ENCODE data around the gene HEATR1.

Gene HEATR1

GRCh38 chr1:236558081-236558480 is 46.2 kb downstream of the HEATR1 start:
- Mint-ChIP-seq H3K9me3 (no peaks in the 10 kb centered on the region), H3K36me3 (peaks cover 18% of the 10 kb centered on the region), H3K4me3 (no peak overlapping the region), H3K27ac (peak overlapping the region; percentile 23), H3K27me3 (no peaks in the 10 kb centered on the region), H3K4me1 (no peaks in the 10 kb centered on the region)

DNA sequence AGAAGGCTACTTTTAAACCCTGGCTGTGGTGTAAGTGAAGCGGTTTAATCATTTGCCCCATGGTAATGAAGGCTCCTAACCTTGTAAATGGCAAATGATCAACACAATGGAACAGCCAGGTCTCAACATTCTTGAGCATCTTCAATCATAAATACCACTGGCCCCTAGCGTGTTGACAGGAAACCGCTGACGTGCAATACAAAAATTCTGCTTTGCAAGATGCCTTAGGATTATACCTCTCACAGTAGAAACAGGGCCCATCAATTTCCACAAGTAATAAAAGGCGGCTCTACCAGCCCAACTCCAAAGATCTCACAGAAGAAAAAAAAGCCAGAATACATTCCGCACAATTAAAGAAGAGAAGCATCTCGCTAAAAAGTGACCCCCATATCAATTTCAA is 47.7 kb downstream of the HEATR1 start:
- Mint-ChIP-seq H3K4me3 (no peak overlapping the region), H3K27me3 (no peaks in the 10 kb centered on the region), H3K36me3 (peaks cover 18% of the 10 kb centered on the region), H3K27ac (peak overlapping the region; percentile 9), H3K4me1 (no peaks in the 10 kb centered on the region), H3K9me3 (no peaks in the 10 kb centered on the region)

- H3K36me3 Mint-ChIP-seq = peaks cover 29% of the 10 kb centered on the region
- no peaks in the 10 kb centered on the region for H3K4me1 Mint-ChIP-seq
- no peaks in the 10 kb centered on the region for H3K27me3 Mint-ChIP-seq
- H3K9me3 Mint-ChIP-seq = no peaks in the 10 kb centered on the region
- H3K27ac Mint-ChIP-seq = no peak overlapping the region
- no peak overlapping the region for H3K4me3 Mint-ChIP-seq
Measured at GRCh38 chr1:236553370-236553769, 50.9 kb downstream of the HEATR1 start.

DNA sequence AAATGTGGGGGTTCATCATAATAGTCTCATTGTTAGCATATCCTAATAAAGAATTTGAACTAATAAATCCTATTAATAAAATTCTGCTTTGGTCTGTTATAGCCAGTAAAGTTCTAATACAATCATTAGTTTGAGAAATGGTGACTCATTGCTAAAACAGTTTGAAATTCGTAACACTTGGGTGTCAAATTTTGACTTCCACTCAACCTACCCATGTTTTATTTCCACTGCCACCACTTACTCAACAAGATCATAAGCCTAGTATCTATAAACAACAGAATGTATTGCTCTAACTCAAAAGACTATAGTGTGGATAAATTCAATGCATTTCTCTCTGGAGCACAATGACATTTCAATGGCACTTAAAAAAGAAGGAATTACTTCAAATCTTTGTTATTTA is 51.4 kb downstream of the HEATR1 start:
- Mint-ChIP-seq H3K4me3 (no peak overlapping the region), H3K27me3 (no peaks in the 10 kb centered on the region), H3K4me1 (no peaks in the 10 kb centered on the region), H3K27ac (peak overlapping the region; percentile 69), H3K9me3 (no peaks in the 10 kb centered on the region), H3K36me3 (peaks cover 29% of the 10 kb centered on the region)

- Mint-ChIP-seq H3K27me3 (no peaks in the 10 kb centered on the region), H3K4me3 (no peak overlapping the region), H3K27ac (no peak overlapping the region), H3K9me3 (no peaks in the 10 kb centered on the region), H3K36me3 (peaks cover 28% of the 10 kb centered on the region), H3K4me1 (no peaks in the 10 kb centered on the region)
Measured at GRCh38 chr1:236552096-236552495, 52.2 kb downstream of the HEATR1 start.

DNA sequence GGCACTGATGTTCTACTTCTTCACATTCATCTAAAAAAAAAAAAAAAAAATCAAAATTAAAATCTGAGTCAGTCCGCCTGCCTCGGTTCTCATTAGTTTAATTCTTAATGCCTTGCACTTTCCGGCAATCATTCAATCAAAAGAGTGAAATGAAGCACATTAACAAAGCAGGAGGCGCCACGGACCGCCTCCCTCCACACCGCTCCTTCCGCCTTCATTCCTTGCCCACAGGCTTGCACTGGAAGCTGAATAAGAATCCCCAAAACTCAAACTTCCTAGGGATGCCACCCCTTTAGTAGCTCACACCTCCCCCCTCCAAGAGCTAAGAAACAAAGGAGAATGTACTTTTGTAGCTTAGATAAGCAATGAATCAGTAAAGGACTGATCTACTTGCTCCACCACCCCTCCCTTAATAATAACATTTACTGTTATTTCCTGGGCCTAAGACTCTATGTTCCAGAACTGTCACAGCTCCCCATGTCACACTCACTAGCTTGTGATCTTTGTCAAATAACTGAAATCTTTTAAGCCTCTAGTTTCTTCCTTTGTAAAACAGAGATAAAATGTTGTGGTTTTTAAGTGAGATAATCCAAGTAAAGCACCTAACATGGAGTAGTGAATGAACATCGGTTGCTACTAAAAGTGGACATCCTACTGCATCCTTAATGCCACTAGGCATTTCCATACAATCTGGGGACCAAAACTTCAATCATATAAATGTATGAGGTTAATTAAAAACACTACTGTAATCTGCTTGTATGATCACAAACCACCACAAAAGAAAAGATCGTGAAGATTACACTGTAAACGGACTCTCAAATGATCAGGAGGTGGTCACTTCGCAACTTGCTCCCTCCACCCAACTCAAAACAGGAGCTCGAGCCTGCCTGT is 53.1 kb downstream of the HEATR1 start:
- Mint-ChIP-seq H3K36me3 (peaks cover 34% of the 10 kb centered on the region), H3K4me3 (no peak overlapping the region), H3K27me3 (no peaks in the 10 kb centered on the region), H3K27ac (peak overlapping the region; percentile 8), H3K4me1 (peaks cover 8% of the 10 kb centered on the region), H3K9me3 (no peaks in the 10 kb centered on the region)

DNA sequence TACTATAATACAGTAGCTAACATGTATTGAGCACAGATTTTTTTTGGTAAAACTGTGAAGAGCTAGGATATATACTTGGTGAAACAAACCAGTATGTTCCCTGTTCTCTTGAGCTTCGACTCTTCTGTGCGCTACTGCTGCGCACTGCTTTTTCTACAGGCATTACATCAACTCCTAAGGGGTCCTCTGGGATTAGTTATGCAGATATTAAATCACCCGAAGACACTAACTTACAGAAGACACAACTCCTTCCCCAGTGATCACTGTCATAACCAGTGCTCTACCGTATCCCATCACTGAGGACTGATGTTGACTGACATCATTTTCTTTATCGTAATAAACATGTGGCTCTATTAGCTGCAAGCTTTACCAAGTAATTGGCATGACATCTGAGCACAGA is 55.9 kb downstream of the HEATR1 start:
- Mint-ChIP-seq H3K36me3 (peaks cover 41% of the 10 kb centered on the region), H3K27me3 (no peaks in the 10 kb centered on the region), H3K4me3 (no peak overlapping the region), H3K9me3 (no peaks in the 10 kb centered on the region), H3K27ac (no peak overlapping the region), H3K4me1 (peaks cover 17% of the 10 kb centered on the region)

DNA sequence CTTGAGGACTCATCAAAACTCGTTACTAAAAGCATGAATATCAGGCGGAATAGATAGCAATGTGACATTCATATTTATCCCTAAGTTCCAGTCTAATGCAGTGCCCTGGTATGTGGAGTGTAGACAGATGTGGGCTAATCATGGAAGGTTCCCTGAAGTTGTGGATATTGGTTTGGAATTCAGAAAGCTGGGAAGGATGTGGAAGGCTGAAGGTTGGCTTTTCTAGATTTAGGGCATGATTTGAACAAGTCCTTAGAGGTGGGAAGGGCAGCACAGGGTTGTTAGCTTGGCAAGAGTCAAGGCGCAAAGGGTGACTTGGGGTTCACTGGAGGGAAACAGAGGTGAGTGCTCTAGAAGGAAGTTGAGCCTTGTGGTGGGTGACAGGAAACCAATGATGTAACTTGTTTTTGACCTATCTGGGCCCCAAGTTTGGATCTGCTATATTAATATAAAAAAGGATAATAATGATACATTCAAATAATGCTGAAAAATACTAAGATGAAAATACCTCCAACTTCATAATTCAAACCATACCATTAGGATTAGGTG is 58.6 kb downstream of the HEATR1 start:
- no peaks in the 10 kb centered on the region for H3K27me3 Mint-ChIP-seq
- peaks cover 36% of the 10 kb centered on the region for H3K36me3 Mint-ChIP-seq
- peaks cover 17% of the 10 kb centered on the region for H3K4me1 Mint-ChIP-seq
- H3K9me3 Mint-ChIP-seq = no peaks in the 10 kb centered on the region
- H3K27ac Mint-ChIP-seq = peak overlapping the region; percentile 84
- H3K4me3 Mint-ChIP-seq = no peak overlapping the region

DNA sequence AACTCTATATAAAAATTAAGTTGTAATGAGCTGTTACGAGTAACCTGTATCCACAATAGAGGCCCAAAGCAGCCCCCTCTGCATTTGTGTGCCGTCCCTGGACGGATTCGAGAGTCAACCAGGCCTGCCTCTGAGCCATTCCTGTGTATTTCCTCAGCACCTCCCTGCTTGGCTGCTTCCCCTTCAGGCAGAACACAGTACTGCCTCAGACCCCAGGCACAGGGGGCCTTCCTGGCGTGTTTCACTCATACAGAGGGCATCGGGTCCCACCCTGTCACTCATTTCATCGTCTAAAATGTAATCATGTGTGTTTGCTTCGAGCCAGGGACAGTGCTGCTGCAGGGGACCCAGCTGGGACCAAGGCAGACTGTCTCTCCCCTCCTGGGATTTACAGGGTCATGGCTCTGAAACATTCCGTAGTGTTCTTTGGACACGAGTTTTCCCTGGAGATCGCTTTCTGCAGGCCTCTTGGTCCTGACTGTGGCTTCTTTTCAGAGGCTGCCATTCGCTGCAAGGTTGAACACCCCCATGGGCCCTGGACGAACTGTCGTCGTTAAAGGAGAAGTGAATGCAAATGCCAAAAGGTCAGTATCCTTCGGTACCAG is 61.1 kb downstream of the HEATR1 start:
- peaks cover 17% of the 10 kb centered on the region for H3K4me1 Mint-ChIP-seq
- H3K27ac Mint-ChIP-seq = no peak overlapping the region
- no peaks in the 10 kb centered on the region for H3K27me3 Mint-ChIP-seq
- H3K36me3 Mint-ChIP-seq = peaks cover 31% of the 10 kb centered on the region
- H3K9me3 Mint-ChIP-seq = no peaks in the 10 kb centered on the region
- no peak overlapping the region for H3K4me3 Mint-ChIP-seq

GRCh38 chr1:236541710-236542109 is 62.6 kb downstream of the HEATR1 start:
- Mint-ChIP-seq H3K27me3 (no peaks in the 10 kb centered on the region), H3K4me3 (no peak overlapping the region), H3K27ac (no peak overlapping the region), H3K36me3 (peaks cover 30% of the 10 kb centered on the region), H3K9me3 (no peaks in the 10 kb centered on the region), H3K4me1 (peaks cover 14% of the 10 kb centered on the region)

DNA sequence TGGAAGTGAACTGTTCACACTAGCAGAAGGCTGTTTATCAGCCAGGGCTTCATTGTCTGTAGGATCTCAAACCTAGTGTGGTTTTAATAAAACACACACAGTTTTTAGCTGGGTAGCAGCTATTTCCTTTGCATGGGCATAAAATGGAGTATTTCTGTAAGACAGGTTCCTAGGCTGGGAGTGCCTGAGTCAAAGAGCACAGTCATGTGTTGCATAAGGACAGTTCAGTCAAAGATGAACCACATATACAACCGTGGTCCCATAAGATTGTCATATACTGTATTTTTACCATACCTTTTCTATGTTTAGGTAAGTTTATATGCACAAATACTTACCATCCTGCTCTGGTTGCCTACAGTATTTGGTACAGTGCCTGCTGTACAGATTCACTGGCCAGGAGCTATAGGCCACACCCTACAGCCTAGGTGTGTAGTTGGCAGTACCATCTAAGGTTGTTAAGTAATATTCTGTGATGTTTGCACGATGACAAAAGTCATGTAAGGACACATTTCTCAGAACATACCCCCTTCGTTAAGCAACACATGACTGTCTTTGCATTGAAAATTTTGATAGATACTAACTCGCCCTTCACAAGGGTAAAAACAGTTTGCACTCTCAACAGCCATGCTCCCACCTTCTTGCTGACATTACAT is 63.4 kb downstream of the HEATR1 start:
- peaks cover 24% of the 10 kb centered on the region for H3K36me3 Mint-ChIP-seq
- H3K27ac Mint-ChIP-seq = peak overlapping the region; percentile 8
- H3K27me3 Mint-ChIP-seq = no peaks in the 10 kb centered on the region
- no peak overlapping the region for H3K4me3 Mint-ChIP-seq
- H3K9me3 Mint-ChIP-seq = no peaks in the 10 kb centered on the region
- H3K4me1 Mint-ChIP-seq = peaks cover 10% of the 10 kb centered on the region

DNA sequence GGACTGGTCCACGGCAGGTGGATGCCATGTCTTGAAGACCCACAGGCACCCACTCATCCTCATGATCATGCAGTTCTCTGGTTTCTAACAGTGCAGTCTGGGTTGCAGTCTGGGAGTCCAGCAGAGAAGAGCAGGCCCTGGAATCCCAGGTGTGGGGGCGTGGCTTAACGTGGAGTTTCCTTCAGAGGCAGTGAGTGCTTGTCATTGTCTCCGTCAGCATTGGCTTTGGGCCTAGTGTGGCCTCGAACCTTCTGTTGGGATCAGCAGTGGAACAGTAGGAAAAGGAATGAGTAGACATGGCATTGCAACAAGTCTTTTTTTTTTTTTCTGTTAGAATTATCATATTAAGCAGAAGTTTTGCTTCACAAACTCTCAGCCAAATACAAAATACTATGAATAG is 67.8 kb downstream of the HEATR1 start:
- H3K27ac Mint-ChIP-seq = no peak overlapping the region

GRCh38 chr1:236535662-236536161 is 68.6 kb downstream of the HEATR1 start:
- H3K36me3 Mint-ChIP-seq = peaks cover 14% of the 10 kb centered on the region
- no peak overlapping the region for H3K4me3 Mint-ChIP-seq

More for the DNA sequence above, 67.8 kb downstream of the HEATR1 start:
- Mint-ChIP-seq H3K9me3 (no peaks in the 10 kb centered on the region), H3K4me3 (no peak overlapping the region), H3K4me1 (peaks cover 35% of the 10 kb centered on the region), H3K27me3 (no peaks in the 10 kb centered on the region), H3K36me3 (peaks cover 12% of the 10 kb centered on the region)

DNA sequence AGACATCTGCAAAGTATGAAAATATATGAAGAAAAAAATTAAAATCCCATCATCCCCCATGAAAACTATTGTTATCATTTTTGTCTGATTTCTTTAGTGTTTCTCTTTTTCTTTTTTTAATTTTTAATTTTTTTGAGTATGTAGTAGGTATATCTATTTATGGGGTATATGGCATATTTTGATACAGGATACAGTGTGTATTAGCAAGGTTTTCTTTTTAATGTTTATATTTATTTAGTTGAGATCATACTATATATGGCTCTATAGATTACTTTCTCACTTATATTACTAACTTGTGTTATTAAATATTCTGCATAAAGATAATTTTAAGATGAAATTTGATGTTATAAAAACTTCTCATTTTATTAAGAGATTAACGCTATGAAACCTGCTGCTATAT is 69.1 kb downstream of the HEATR1 start:
- Mint-ChIP-seq H3K27me3 (no peaks in the 10 kb centered on the region), H3K4me1 (peaks cover 46% of the 10 kb centered on the region)

More at GRCh38 chr1:236535662-236536161, 68.6 kb downstream of the HEATR1 start:
- Mint-ChIP-seq H3K27ac (peak overlapping the region; percentile 92), H3K9me3 (no peaks in the 10 kb centered on the region), H3K27me3 (no peaks in the 10 kb centered on the region), H3K4me1 (peaks cover 41% of the 10 kb centered on the region)

GRCh38 chr1:236534151-236534651 is 70.1 kb downstream of the HEATR1 start:
- no peaks in the 10 kb centered on the region for H3K27me3 Mint-ChIP-seq

More for the DNA sequence above, 69.1 kb downstream of the HEATR1 start:
- no peak overlapping the region for H3K4me3 Mint-ChIP-seq
- peak overlapping the region; percentile 92 for H3K27ac Mint-ChIP-seq
- H3K36me3 Mint-ChIP-seq = peaks cover 12% of the 10 kb centered on the region
- no peaks in the 10 kb centered on the region for H3K9me3 Mint-ChIP-seq

More at GRCh38 chr1:236534151-236534651, 70.1 kb downstream of the HEATR1 start:
- peaks cover 9% of the 10 kb centered on the region for H3K36me3 Mint-ChIP-seq
- peaks cover 48% of the 10 kb centered on the region for H3K4me1 Mint-ChIP-seq
- H3K4me3 Mint-ChIP-seq = peak overlapping the region; percentile 51
- H3K9me3 Mint-ChIP-seq = no peaks in the 10 kb centered on the region
- peak overlapping the region; percentile 91 for H3K27ac Mint-ChIP-seq
